ENCODE data around the gene RHPN2.

DNA sequence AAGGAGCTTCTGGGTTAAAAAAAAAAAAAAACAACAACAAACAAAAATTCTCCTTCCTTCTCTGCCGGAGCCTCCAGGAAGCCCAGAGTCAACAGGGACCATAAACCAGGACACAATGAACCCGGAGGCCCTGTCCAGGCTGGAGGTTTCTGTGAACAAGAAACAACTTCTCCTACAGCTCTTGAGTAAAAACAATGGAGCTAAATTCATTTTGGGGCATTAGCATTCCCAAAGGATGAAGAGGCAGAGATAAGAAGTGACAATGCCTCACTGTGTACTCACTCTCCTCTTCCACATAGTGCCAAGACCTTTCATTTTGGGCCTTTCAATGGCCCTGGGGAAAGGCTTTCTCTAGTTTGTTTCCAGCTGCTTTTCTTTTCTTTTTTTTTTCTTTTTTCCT is 9.0 kb downstream of the RHPN2 start:
- TF ChIP-seq SP1 (IDR thresholded peaks at IDR 0.05) (no peak), HDGF (IDR thresholded peaks at IDR 0.05; ENCODE audit: borderline replicate concordance) (no peak), CTBP1 (IDR thresholded peaks at IDR 0.05; ENCODE audit: borderline replicate concordance) (no peak), ZNF384 (IDR thresholded peaks at IDR 0.05) (no peak), FOXK2 (IDR thresholded peaks at IDR 0.05) (no peak), PKNOX1 (IDR thresholded peaks at IDR 0.05) (no peak)
